Neural cell (in vitro differentiated cells): ENCODE data around the gene PLEKHF1.

Experiments
- CTCF ChIP-seq: fragments of 450-650 bp; IDR thresholded peaks from 2 replicates; pipeline ENCODE4 v1.5.1; 2014; ENCODE audit warnings: antibody characterized with exemption, mild to moderate bottlenecking, moderate library complexity; ENCODE audit not compliant: poor library complexity, severe bottlenecking
- EP300 ChIP-seq: fragments of 450-650 bp; conservative IDR thresholded peaks from 2 replicates; pipeline ENCODE4 v1.6.1; 2014; ENCODE audit warnings: antibody characterized with exemption, mild to moderate bottlenecking, moderate library complexity; ENCODE audit not compliant: poor library complexity, severe bottlenecking
- EZH2 ChIP-seq: fragments of 200-600, 300-800 bp; shearing (Covaris generic), sonication (generic); IDR thresholded peaks from 2 replicates; pipeline ENCODE4 v1.6.1; 2014; ENCODE audit warnings: antibody characterized with exemption, low read length, borderline replicate concordance, mild to moderate bottlenecking; ENCODE audit not compliant: insufficient read depth, poor library complexity, severe bottlenecking
- POLR2AphosphoS5 ChIP-seq: IDR thresholded peaks from 2 replicates; pipeline ENCODE4 v1.6.1; 2012
- SMC3 ChIP-seq: fragments of 450-650 bp; conservative IDR thresholded peaks from 2 replicates; pipeline ENCODE4 v1.6.1; 2014; ENCODE audit warnings: antibody characterized with exemption, mild to moderate bottlenecking, moderate library complexity; ENCODE audit not compliant: poor library complexity
- TAF1 ChIP-seq: IDR thresholded peaks from 2 replicates; pipeline ENCODE4 v1.6.1; 2012; ENCODE audit warnings: low read depth
- TF ChIP-seq, protein P1 (sequence below): IDR thresholded peaks from 2 replicates; pipeline ENCODE4 v1.6.1; 2012; ENCODE audit warnings: borderline replicate concordance

GRCh38 chr19:29662278-29662603 is 3.0 kb upstream of the PLEKHF1 start:
- TF ChIP-seq CTCF (no peak), EZH2 (no peak), EP300 (no peak), SMC3 (no peak), TAF1 (no peak), POLR2AphosphoS5 (no peak)
- TF ChIP-seq, protein P1, sequence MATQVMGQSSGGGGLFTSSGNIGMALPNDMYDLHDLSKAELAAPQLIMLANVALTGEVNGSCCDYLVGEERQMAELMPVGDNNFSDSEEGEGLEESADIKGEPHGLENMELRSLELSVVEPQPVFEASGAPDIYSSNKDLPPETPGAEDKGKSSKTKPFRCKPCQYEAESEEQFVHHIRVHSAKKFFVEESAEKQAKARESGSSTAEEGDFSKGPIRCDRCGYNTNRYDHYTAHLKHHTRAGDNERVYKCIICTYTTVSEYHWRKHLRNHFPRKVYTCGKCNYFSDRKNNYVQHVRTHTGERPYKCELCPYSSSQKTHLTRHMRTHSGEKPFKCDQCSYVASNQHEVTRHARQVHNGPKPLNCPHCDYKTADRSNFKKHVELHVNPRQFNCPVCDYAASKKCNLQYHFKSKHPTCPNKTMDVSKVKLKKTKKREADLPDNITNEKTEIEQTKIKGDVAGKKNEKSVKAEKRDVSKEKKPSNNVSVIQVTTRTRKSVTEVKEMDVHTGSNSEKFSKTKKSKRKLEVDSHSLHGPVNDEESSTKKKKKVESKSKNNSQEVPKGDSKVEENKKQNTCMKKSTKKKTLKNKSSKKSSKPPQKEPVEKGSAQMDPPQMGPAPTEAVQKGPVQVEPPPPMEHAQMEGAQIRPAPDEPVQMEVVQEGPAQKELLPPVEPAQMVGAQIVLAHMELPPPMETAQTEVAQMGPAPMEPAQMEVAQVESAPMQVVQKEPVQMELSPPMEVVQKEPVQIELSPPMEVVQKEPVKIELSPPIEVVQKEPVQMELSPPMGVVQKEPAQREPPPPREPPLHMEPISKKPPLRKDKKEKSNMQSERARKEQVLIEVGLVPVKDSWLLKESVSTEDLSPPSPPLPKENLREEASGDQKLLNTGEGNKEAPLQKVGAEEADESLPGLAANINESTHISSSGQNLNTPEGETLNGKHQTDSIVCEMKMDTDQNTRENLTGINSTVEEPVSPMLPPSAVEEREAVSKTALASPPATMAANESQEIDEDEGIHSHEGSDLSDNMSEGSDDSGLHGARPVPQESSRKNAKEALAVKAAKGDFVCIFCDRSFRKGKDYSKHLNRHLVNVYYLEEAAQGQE: no peak
